NCI-H69 (cell line): ENCODE measurements around the gene ACOT12.

Source experiments
- DNase-seq: peaks from one replicate; lab custom pipeline; 2025; lab: John Stamatoyannopoulos, UW

ACOT12 gene

GRCh38 chr5:81398741-81399140 lies 4.8 kb upstream of the ACOT12 start:
- peak; percentile 12 for DNase-seq

- peak; percentile 41 for DNase-seq
These were observed 3.2 kb upstream of the ACOT12 start for GRCh38 chr5:81397176-81397575.

GRCh38 chr5:81395262-81395661 lies 1.3 kb upstream of the ACOT12 start:
- DNase-seq = peak; percentile 14

- DNase-seq = no peak
These were observed 528 bp downstream of the ACOT12 start for GRCh38 chr5:81393430-81393782.

- no peak for DNase-seq
These were observed 4.9 kb downstream of the ACOT12 start for GRCh38 chr5:81389025-81389424.

GRCh38 chr5:81388169-81388568 lies 5.8 kb downstream of the ACOT12 start:
- no peak for DNase-seq

- DNase-seq = no peak
These were observed 10.1 kb downstream of the ACOT12 start for GRCh38 chr5:81383867-81384266.

- no peak for DNase-seq
These were observed 22.5 kb downstream of the ACOT12 start for GRCh38 chr5:81371354-81371876.

GRCh38 chr5:81370912-81371311 lies 23.0 kb downstream of the ACOT12 start:
- DNase-seq = no peak

- DNase-seq = no peak
These were observed 28.4 kb downstream of the ACOT12 start for GRCh38 chr5:81365541-81365940.

GRCh38 chr5:81363093-81363871 lies 30.7 kb downstream of the ACOT12 start:
- no peak for DNase-seq

GRCh38 chr5:81361600-81361999 lies 32.3 kb downstream of the ACOT12 start:
- DNase-seq = no peak

- no peak for DNase-seq
These were observed 33.3 kb downstream of the ACOT12 start for GRCh38 chr5:81360640-81361039.

- DNase-seq = peak; percentile 24
These were observed 34.1 kb downstream of the ACOT12 start for GRCh38 chr5:81359881-81360280.

- peak; percentile 80 for DNase-seq
These were observed 34.8 kb downstream of the ACOT12 start for GRCh38 chr5:81359108-81359507.

- no peak for DNase-seq
These were observed 38.4 kb downstream of the ACOT12 start for GRCh38 chr5:81355291-81356251.

GRCh38 chr5:81354093-81354492 lies 39.8 kb downstream of the ACOT12 start:
- DNase-seq = no peak

GRCh38 chr5:81353189-81353588 lies 40.7 kb downstream of the ACOT12 start:
- no peak for DNase-seq

- DNase-seq = no peak
These were observed 43.4 kb downstream of the ACOT12 start for GRCh38 chr5:81350507-81350906.

GRCh38 chr5:81349161-81349560 lies 44.8 kb downstream of the ACOT12 start:
- DNase-seq = no peak

GRCh38 chr5:81345411-81346003 lies 48.4 kb downstream of the ACOT12 start:
- DNase-seq = no peak

GRCh38 chr5:81344736-81345135 lies 49.2 kb downstream of the ACOT12 start:
- no peak for DNase-seq
